Measurements from ENCODE around the gene CDCA8.

- TF ChIP-seq CTCF (IDR thresholded peaks at IDR 0.05; ENCODE audit: control extremely low read depth in 1 of 3, insufficient read depth in 1 of 3, low read depth in 1 of 3, low read length in 3 of 3), result no peak
- TF ChIP-seq POLR2A (IDR thresholded peaks at IDR 0.05; ENCODE audit: control extremely low read depth in 1 of 2, low read depth in 2 of 2, low read length in 2 of 2), result no peak
- no peak for TF ChIP-seq RNF2 (IDR thresholded peaks at IDR 0.05; ENCODE audit: borderline replicate concordance, low read depth, low read length, missing control alignments, poor library complexity, severe bottlenecking)
- TF ChIP-seq JUND (IDR thresholded peaks at IDR 0.05; ENCODE audit: low read length), result no peak
These were observed 15.2 kb upstream of the CDCA8 start for GRCh38 chr1:37677143-37677439.

Measured in H1 (cell line).